Ectodermal cell (in vitro differentiated cells): ENCODE results near the gene BMP7.
A peak's percentile ranks its signal among the peaks of the same experiment; 100 is the strongest.

ENCODE experiments used
- H3K27ac ChIP-seq: 2 replicates; pipeline ENCODE4 v1.7.0; 2013; ENCODE audit warnings: mild to moderate bottlenecking, low read depth, low read length; ENCODE audit not compliant: insufficient read depth, poor library complexity, severe bottlenecking
- H3K27me3 ChIP-seq: 2 replicates; pipeline ENCODE4 v1.7.0; 2013; ENCODE audit warnings: mild to moderate bottlenecking, low read length; ENCODE audit not compliant: insufficient read depth, control insufficient read depth, poor library complexity, severe bottlenecking
- H3K36me3 ChIP-seq: one replicate; pipeline ENCODE4 v1.7.0; 2013; ENCODE audit warnings: low read length; ENCODE audit not compliant: control insufficient read depth, insufficient read depth
- H3K4me1 ChIP-seq: one replicate; pipeline ENCODE4 v1.7.0; 2013; ENCODE audit warnings: low read length; ENCODE audit not compliant: control insufficient read depth, insufficient read depth
- H3K4me3 ChIP-seq: 2 replicates; pipeline ENCODE4 v1.7.0; 2013; ENCODE audit warnings: low read depth, low read length, control low read depth; ENCODE audit not compliant: insufficient read depth
- H3K9me3 ChIP-seq: 2 replicates; pipeline ENCODE4 v1.7.0; 2013; ENCODE audit warnings: mild to moderate bottlenecking, low read length, moderate library complexity; ENCODE audit not compliant: control insufficient read depth
- WGBS, 2 experiments: methylation state at CpG; one replicate each; pipeline ENCODE4 v1.1.7; 2013; ENCODE audit warnings: missing lambda C conversion rate in 2 of 2; 5-methylcytosine and 5-hydroxymethylcytosine counted together

The BMP7 gene

GRCh38 chr20:57175397-57176010 lies 90.9 kb downstream of the BMP7 start:
- Histone ChIP-seq H3K27ac (no peak overlapping the region), H3K4me3 (no peak overlapping the region), H3K36me3 (peaks cover 4% of the 10 kb centered on the region), H3K4me1 (no peaks in the 10 kb centered on the region), H3K9me3 (no peaks in the 10 kb centered on the region), H3K27me3 (no peaks in the 10 kb centered on the region)
- 93% methylated on average over 8 of the region's 8 CpGs for WGBS, 2 experiments

GRCh38 chr20:57174737-57175136 lies 91.7 kb downstream of the BMP7 start:
- Histone ChIP-seq H3K36me3 (peaks cover 7% of the 10 kb centered on the region), H3K4me1 (no peaks in the 10 kb centered on the region), H3K27me3 (no peaks in the 10 kb centered on the region), H3K27ac (no peak overlapping the region), H3K4me3 (no peak overlapping the region), H3K9me3 (no peaks in the 10 kb centered on the region)
- 90 to 96% methylated on average over 9 of the region's 9 CpGs for WGBS, 2 experiments

- H3K4me3 ChIP-seq = no peak overlapping the region
- WGBS, 2 experiments = 90 to 91% methylated on average over 5 of the region's 5 CpGs
- no peak overlapping the region for H3K27ac ChIP-seq
- H3K27me3 ChIP-seq = no peaks in the 10 kb centered on the region
- no peaks in the 10 kb centered on the region for H3K9me3 ChIP-seq
- H3K36me3 ChIP-seq = peaks cover 13% of the 10 kb centered on the region
- H3K4me1 ChIP-seq = peaks cover 3% of the 10 kb centered on the region
Observed at GRCh38 chr20:57173986-57174385, 92.5 kb downstream of the BMP7 start.

GRCh38 chr20:57173041-57173440 lies 93.4 kb downstream of the BMP7 start:
- Histone ChIP-seq H3K27me3 (no peaks in the 10 kb centered on the region), H3K9me3 (no peaks in the 10 kb centered on the region), H3K4me3 (no peak overlapping the region), H3K36me3 (peaks cover 13% of the 10 kb centered on the region), H3K27ac (no peak overlapping the region), H3K4me1 (peaks cover 9% of the 10 kb centered on the region)
- 89% methylated on average over 15 of the region's 15 CpGs for WGBS, 2 experiments

GRCh38 chr20:57170343-57170742 lies 96.1 kb downstream of the BMP7 start:
- peaks cover 9% of the 10 kb centered on the region for H3K4me1 ChIP-seq

GRCh38 chr20:57169162-57169561 lies 97.3 kb downstream of the BMP7 start:
- Histone ChIP-seq H3K9me3 (no peaks in the 10 kb centered on the region), H3K4me1 (peaks cover 9% of the 10 kb centered on the region), H3K4me3 (no peak overlapping the region), H3K36me3 (peaks cover 13% of the 10 kb centered on the region), H3K27me3 (no peaks in the 10 kb centered on the region), H3K27ac (no peak overlapping the region)
- 75 to 76% methylated on average over 7 of the region's 7 CpGs for WGBS, 2 experiments

More at GRCh38 chr20:57170343-57170742, 96.1 kb downstream of the BMP7 start:
- Histone ChIP-seq H3K27me3 (no peaks in the 10 kb centered on the region), H3K36me3 (peaks cover 13% of the 10 kb centered on the region), H3K4me3 (no peak overlapping the region), H3K9me3 (no peaks in the 10 kb centered on the region), H3K27ac (no peak overlapping the region)
- 94 to 96% methylated on average over 14 of the region's 14 CpGs for WGBS, 2 experiments

GRCh38 chr20:57167971-57168701 lies 98.3 kb downstream of the BMP7 start:
- H3K4me3 ChIP-seq = no peak overlapping the region
- H3K9me3 ChIP-seq = peaks cover 2% of the 10 kb centered on the region
- peak overlapping the region; percentile 33 for H3K27ac ChIP-seq
- H3K27me3 ChIP-seq = no peaks in the 10 kb centered on the region
- peaks cover 13% of the 10 kb centered on the region for H3K36me3 ChIP-seq
- 71 to 72% methylated on average over 26 of the region's 26 CpGs for WGBS, 2 experiments
- H3K4me1 ChIP-seq = peaks cover 9% of the 10 kb centered on the region

- Histone ChIP-seq H3K9me3 (peaks cover 2% of the 10 kb centered on the region), H3K27me3 (no peaks in the 10 kb centered on the region), H3K27ac (no peak overlapping the region), H3K4me1 (peaks cover 9% of the 10 kb centered on the region), H3K36me3 (peaks cover 13% of the 10 kb centered on the region), H3K4me3 (no peak overlapping the region)
- WGBS, 2 experiments = 93 to 94% methylated on average over 8 of the region's 8 CpGs
Observed at GRCh38 chr20:57167292-57167655, 99.2 kb downstream of the BMP7 start.

GRCh38 chr20:57166568-57167291 lies 99.7 kb downstream of the BMP7 start:
- 93 to 94% methylated on average over 18 of the region's 18 CpGs for WGBS, 2 experiments
- no peaks in the 10 kb centered on the region for H3K27me3 ChIP-seq

GRCh38 chr20:57165427-57166004 lies 100.9 kb downstream of the BMP7 start:
- Histone ChIP-seq H3K36me3 (peaks cover 9% of the 10 kb centered on the region), H3K4me1 (peaks cover 9% of the 10 kb centered on the region), H3K27ac (no peak overlapping the region), H3K9me3 (peaks cover 2% of the 10 kb centered on the region), H3K4me3 (no peak overlapping the region), H3K27me3 (no peaks in the 10 kb centered on the region)
- WGBS, 2 experiments = 95 to 96% methylated on average over 13 of the region's 13 CpGs

More at GRCh38 chr20:57166568-57167291, 99.7 kb downstream of the BMP7 start:
- Histone ChIP-seq H3K27ac (no peak overlapping the region), H3K4me3 (no peak overlapping the region), H3K36me3 (peaks cover 13% of the 10 kb centered on the region), H3K4me1 (peaks cover 9% of the 10 kb centered on the region), H3K9me3 (peaks cover 2% of the 10 kb centered on the region)
